HFF-Myc (cell line): Measurements from ENCODE around the gene ARHGAP31.

Experiments used
- DNase-seq: peaks from one replicate; pipeline ENCODE4 v3.0.0-alpha.2; 2011; ENCODE audit warnings: low read depth; ENCODE audit errors: extremely low read depth
- H3K4me3 ChIP-seq: replicated peaks from 2 replicates; pipeline ENCODE4 v1.5.1; 2011; ENCODE audit warnings: low read depth, mild to moderate bottlenecking, control low read depth, low read length
- CTCF ChIP-seq: IDR thresholded peaks from 2 replicates; pipeline ENCODE4 v1.5.1; 2012; ENCODE audit warnings: mild to moderate bottlenecking, low read depth, low read length, control low read depth; ENCODE audit errors: missing control alignments

The ARHGAP31 gene

DNA sequence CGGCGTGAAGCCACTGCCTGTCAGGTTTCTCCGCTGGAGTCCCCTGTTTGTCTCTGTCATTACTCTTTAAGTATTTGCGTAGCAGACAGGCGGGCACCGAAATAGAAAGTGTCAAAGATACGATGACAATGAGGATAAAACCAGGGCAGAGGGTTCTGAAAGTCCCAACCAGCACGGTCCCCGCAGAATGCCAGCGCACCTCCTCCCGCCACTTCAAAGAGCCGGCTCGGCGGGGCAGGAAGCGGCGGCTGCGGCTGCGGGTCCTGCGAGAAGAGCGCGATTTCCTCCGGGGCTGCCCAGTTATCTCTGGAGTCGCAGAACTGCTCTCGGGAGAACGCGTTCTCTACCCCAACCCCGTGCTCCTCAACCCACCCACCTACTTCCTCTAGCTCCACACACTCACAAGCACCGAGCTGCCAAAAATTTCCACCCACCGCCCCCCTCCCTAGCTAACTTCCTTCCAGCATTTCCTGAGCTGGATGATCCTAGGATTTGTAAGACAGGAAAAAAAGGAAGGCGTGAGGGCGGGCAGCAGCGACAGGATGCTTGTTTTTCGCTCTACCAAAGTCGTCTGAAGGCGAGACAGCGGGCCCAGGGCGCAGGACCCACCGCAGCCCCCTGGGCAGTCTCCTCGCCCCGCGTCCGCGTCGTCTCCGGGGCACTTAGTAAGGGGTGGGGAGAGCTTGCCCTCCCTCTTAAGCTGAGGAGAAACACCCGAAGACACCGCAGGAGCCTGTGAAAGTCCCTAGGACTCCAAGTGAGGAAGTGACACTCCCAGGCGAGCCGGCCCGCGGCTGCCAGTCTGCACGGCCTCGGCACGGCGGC lies at the start of gene ARHGAP31:
Gene ARHGAP31 (plus strand): TSS at position 513 of the 825 bp plus-strand sequence. CDS start 522 bp downstream, outside the sequence.
- no peak for DNase-seq

GRCh38 chr3:119245778-119246177 lies 48.4 kb upstream of the ARHGAP31 start:
- H3K4me3 ChIP-seq = no peak overlapping the region
- DNase-seq = no peak
- TF ChIP-seq CTCF = no peak

More for the DNA sequence above, at the start of gene ARHGAP31:
- H3K4me3 ChIP-seq = peak within 1 kb of the TSS; percentile 76
- TF ChIP-seq CTCF = no peak

- no peak for DNase-seq
- no peak overlapping the region for H3K4me3 ChIP-seq
- no peak for TF ChIP-seq CTCF
Measured at GRCh38 chr3:119255214-119255613, 39.0 kb upstream of the ARHGAP31 start.

- H3K4me3 ChIP-seq = no peak overlapping the region
- no peak for TF ChIP-seq CTCF
- no peak for DNase-seq
Measured at GRCh38 chr3:119257111-119257510, 37.1 kb upstream of the ARHGAP31 start.

GRCh38 chr3:119257654-119258410 lies 36.4 kb upstream of the ARHGAP31 start:
- DNase-seq = no peak
- TF ChIP-seq CTCF = no peak
- no peak overlapping the region for H3K4me3 ChIP-seq

DNA sequence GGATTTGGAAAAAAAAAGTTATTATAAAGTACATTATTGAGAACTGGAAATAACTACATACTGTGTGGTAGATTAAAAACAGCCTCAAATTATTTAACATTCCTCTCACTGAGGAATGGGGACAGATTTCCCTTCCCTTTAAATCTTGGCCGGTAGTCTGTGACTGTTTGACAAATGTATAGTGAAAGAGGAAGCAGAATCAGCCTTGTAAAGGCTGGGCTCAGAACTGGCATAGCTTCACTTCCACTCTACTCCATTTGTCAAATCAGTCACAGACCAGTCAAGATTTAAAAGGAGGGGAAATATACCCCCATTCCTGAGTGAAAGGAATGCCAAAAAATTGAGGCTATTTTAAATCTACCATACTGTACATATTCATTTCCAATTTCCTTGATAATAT lies 35.3 kb upstream of the ARHGAP31 start:
- H3K4me3 ChIP-seq = no peak overlapping the region
- no peak for TF ChIP-seq CTCF
- DNase-seq = no peak
